GM12878 (cell line): Measurements from ENCODE around the gene NUDT9. TPM values are rescaled to one million over a fixed set of nuclear protein-coding genes. Genes with fewer than 3 reads are reported as not detected.
A peak's percentile ranks its signal among the peaks of the same experiment; 100 is the strongest.

Source experiments
- ATAC-seq: fragments of 200-7000 bp; cut with Tn5 transposase; 3 replicates; pipeline ENCODE4 v1.9.1; 2020; ENCODE audit warnings: mild to moderate bottlenecking, moderate library complexity
- BruUV-seq: library from RNA; stranded (reverse); fragments of 400-500 nt; replicated peaks from 2 replicates; lab custom pipeline; 2021; lab: Mats Ljungman, UMichigan
- CTCF ChIA-PET: fragments of 300-600 bp; sonication (Branson Sonifier 250); formaldehyde crosslinking; extraction: SDS; loops from one replicate; lab custom pipeline; 2021; ENCODE audit warnings: inconsistent platforms; lab: Yijun Ruan, JAX
- POLR2A ChIA-PET: fragments of 350-600 bp; formaldehyde crosslinking; extraction: SDS; loops from one replicate; lab custom pipeline; 2021; ENCODE audit warnings: inconsistent platforms; lab: Charles Lee
- RAD21 ChIA-PET: fragments of 300-600 bp; sonication (Branson Sonifier 250); formaldehyde crosslinking; loops from one replicate; lab custom pipeline; 2023; ENCODE audit warnings: antibody characterized with exemption; ENCODE audit not compliant: unreplicated experiment; lab: Charles Lee
- SMC1A ChIA-PET: fragments of 300-600 bp; sonication (Branson Sonifier 250); formaldehyde crosslinking; loops from one replicate; lab custom pipeline; 2023; ENCODE audit not compliant: unreplicated experiment, uncharacterized antibody; lab: Charles Lee
- DNase-seq: peaks from one replicate; pipeline ENCODE4 v3.0.0-alpha.2; 2011; ENCODE audit warnings: low read depth, low spot score
- FAIRE-seq: peaks from 3 replicates; lab custom pipeline; 2011; peaks lifted over from hg19 to GRCh38; lab: Jason Lieb, UNC
- H2AFZ ChIP-seq: 2 replicates; pipeline ENCODE4 v1.6.0; 2011; ENCODE audit warnings: low read depth, low read length, control low read depth; ENCODE audit not compliant: control insufficient read depth
- H3K27ac ChIP-seq: 2 replicates; pipeline ENCODE4 v1.5.1; 2011; ENCODE audit warnings: control low read depth; ENCODE audit not compliant: control insufficient read depth, insufficient read depth
- H3K27me3 ChIP-seq, 2 experiments: replicated peaks in 1 of 2; 2 replicates each; pipeline versions ENCODE4 v1.6.0 to v1.6.1; 2011; ENCODE audit warnings: low read length in 1 of 2; ENCODE audit not compliant: control insufficient read depth in 2 of 2, insufficient read depth in 2 of 2
- H3K36me3 ChIP-seq, 2 experiments: 2 replicates each; pipeline ENCODE4 v1.5.1; 2011; ENCODE audit warnings: low read length in 1 of 2; ENCODE audit not compliant: control insufficient read depth in 2 of 2, insufficient read depth in 2 of 2
- H3K4me1 ChIP-seq: 2 replicates; pipeline ENCODE4 v1.6.1; 2011; ENCODE audit warnings: mild to moderate bottlenecking, low read length, moderate library complexity, mixed read lengths; ENCODE audit not compliant: control insufficient read depth, insufficient read depth
- H3K4me2 ChIP-seq: 2 replicates; pipeline ENCODE4 v1.6.0; 2011; ENCODE audit warnings: control low read depth; ENCODE audit not compliant: control insufficient read depth, insufficient read depth
- H3K4me3 ChIP-seq: fragments of 200-600 bp; sonication (generic); 2 replicates; pipeline ENCODE4 v1.5.1; 2016
- H3K79me2 ChIP-seq: 2 replicates; pipeline ENCODE4 v1.6.0; 2011; ENCODE audit warnings: low read length; ENCODE audit not compliant: control insufficient read depth, insufficient read depth
- H3K9ac ChIP-seq: 2 replicates; pipeline ENCODE4 v1.8.0; 2011; ENCODE audit warnings: low read length, control low read depth, mixed read lengths; ENCODE audit not compliant: control insufficient read depth, insufficient read depth
- H3K9me3 ChIP-seq: replicated peaks from 3 replicates; pipeline ENCODE4 v1.5.1; 2011; ENCODE audit warnings: mild to moderate bottlenecking, low read length; ENCODE audit not compliant: control insufficient read depth, insufficient read depth
- H4K20me1 ChIP-seq: 2 replicates; pipeline ENCODE4 v1.6.0; 2011; ENCODE audit not compliant: control insufficient read depth, insufficient read depth
- CBX5 ChIP-seq: sonication (generic); IDR thresholded peaks from 2 replicates; pipeline ENCODE4 v1.6.1; 2016; ENCODE audit warnings: low read depth, moderate library complexity, mild to moderate bottlenecking, inconsistent platforms
- DPF2 ChIP-seq: fragments of 450-650 bp; IDR thresholded peaks from 2 replicates; pipeline ENCODE4 v1.6.1; 2017; ENCODE audit warnings: mild to moderate bottlenecking
- EP300 ChIP-seq, 2 experiments: fragments of 150-350 bp in 1 of 2; IDR thresholded peaks; 2 replicates each; pipeline ENCODE4 v1.6.1; 2011 to 2012; ENCODE audit warnings: low read depth in 2 of 2, low read length in 2 of 2, borderline replicate concordance in 1 of 2, improper control_type of control experiment in 1 of 2, inconsistent platforms in 1 of 2; ENCODE audit not compliant: control insufficient read depth in 1 of 2
- JUNB ChIP-seq: IDR thresholded peaks from 2 replicates; pipeline ENCODE4 v1.6.1; 2016; ENCODE audit warnings: antibody characterized with exemption, mild to moderate bottlenecking
- KDM1A ChIP-seq: fragments of 200-600 bp; sonication (generic); IDR thresholded peaks from 2 replicates; pipeline ENCODE4 v1.6.1; 2016; ENCODE audit warnings: borderline replicate concordance
- WGBS: methylation state at CpG from one replicate; pipeline ENCODE4 v1.1.6; 2016; ENCODE audit warnings: low lambda C conversion rate; ENCODE audit not compliant: insufficient replicate concordance, insufficient coverage; ENCODE audit errors: missing lambda C conversion rate; 5-methylcytosine and 5-hydroxymethylcytosine counted together
- in situ Hi-C: fragments of 300-500 bp; cut with MboI; formaldehyde crosslinking; loops from 9 replicates; pipeline ENCODE4 v1.14.3; 2018; ENCODE audit warnings: mixed read lengths
- intact Hi-C: fragments of 100-400 bp; cut with micrococcal nuclease; formaldehyde crosslinking; loops from one replicate; pipeline ENCODE4 v1.14.2; 2022; ENCODE audit not compliant: unreplicated experiment
- polyA plus RNA-seq, 11 experiments: library from polyadenylated mRNA; depleted of rRNA in 4 of 11; unstranded in 6 of 11; stranded (reverse) in 5 of 11; fragments of >200 nt; fragmentation: Nextera tagmentation in 4 of 11; fragmentation: Illumina TruSeq in 1 of 11; extraction: Ambion mirVana in 4 of 11; extraction: Trizol in 1 of 11; gene quantifications; 1 replicate in 1 of 11; 2 replicates in 10 of 11; pipeline versions ENCODE4 v1.2.1 to v1.2.3, GENCODE V29; 2011 to 2016; ENCODE audit warnings: inconsistent platforms in 2 of 11, missing spikeins in 2 of 11, low read depth in 1 of 11
- total RNA-seq, 4 experiments: library from RNA; depleted of rRNA in 3 of 4; stranded (reverse); fragments of >200 nt in 3 of 4; fragmentation: Illumina TruSeq in 1 of 4; extraction: Trizol in 1 of 4; gene quantifications; 2 replicates each; pipeline versions ENCODE4 v1.2.1 to v1.2.3, GENCODE V29; 2013 to 2021
- TF ChIP-seq, protein P1 (sequence below): IDR thresholded peaks from 2 replicates; pipeline ENCODE4 v1.6.1; 2011; ENCODE audit warnings: borderline replicate concordance, low read depth, mild to moderate bottlenecking, moderate library complexity, mixed read lengths, low read length; ENCODE audit not compliant: insufficient read depth; ENCODE audit errors: extremely low read length
- TF ChIP-seq, protein P2 (sequence below): fragments of 450-650 bp; IDR thresholded peaks from 2 replicates; pipeline ENCODE4 v1.6.1; 2018; ENCODE audit warnings: borderline replicate concordance, mild to moderate bottlenecking; ENCODE audit not compliant: partially characterized antibody

NUDT9 gene
- total and polyA plus RNA-seq, 10 of the 15 experiments (the other 5 are each of a cell fraction or from before 2014, with no cell fraction given): 8.4 to 28.3 (median 14.6) TPM

DNA sequence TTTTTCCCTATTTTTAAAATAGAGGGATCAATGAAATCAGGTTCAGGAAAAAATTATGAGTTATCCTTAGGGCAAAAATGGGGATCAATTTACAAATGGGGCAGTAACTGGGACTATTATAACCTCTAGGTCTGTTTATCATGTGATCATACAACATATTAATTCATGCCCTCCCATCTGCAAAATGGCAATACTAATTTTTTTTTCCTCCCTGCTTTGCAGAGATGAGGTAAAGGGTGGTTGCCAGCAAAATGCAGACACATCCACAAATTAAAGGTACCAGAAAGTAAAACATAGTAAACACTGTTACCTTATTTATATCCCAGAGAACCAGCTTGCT lies 31.9 kb upstream of the NUDT9 start:
- Histone ChIP-seq H2AFZ (peak overlapping the region; percentile 75), H3K9me3 (no peaks in the 10 kb centered on the region), H3K79me2 (peaks cover 23% of the 10 kb centered on the region), H3K27me3 (no peaks in the 10 kb centered on the region), H3K27ac (peak overlapping the region; percentile 71), H3K4me3 (peak overlapping the region; percentile 83), H4K20me1 (no peaks in the 10 kb centered on the region), H3K9ac (peak overlapping the region; percentile 78), H3K36me3 (no peaks in the 10 kb centered on the region), H3K4me2 (peak overlapping the region; percentile 93), H3K4me1 (peaks cover 3% of the 10 kb centered on the region; the same call in 1 of the 2 replicates)
- ChIA-PET POLR2A (interaction anchor here (0.5 to 2.6 kb wide), 10 partner anchors 8 to 322 kb away, joined by 3 to 18 read pairs (median 5); partner anchors contain the start of gene NUDT9), RAD21 (interaction anchor here (0.7 to 2.3 kb wide), 10 partner anchors 9 to 1067 kb away, joined by 3 to 12 read pairs (median 4); partner anchors contain the start of genes HERC5 and NUDT9), SMC1A (interaction anchor here (0.7 to 6.8 kb wide), 15 partner anchors 9 to 239 kb away, joined by 3 to 54 read pairs (median 4); partner anchors contain the start of gene NUDT9), CTCF (interaction anchor here (0.6 to 5.2 kb wide), 16 partner anchors 8 to 1275 kb away, joined by 3 to 46 read pairs (median 4); partner anchors contain the start of genes NUDT9 and PTPN13)
- intact Hi-C loops: no loop called here
- peak; percentile 8 for ATAC-seq
- no peak for FAIRE-seq
- no peak for DNase-seq
- no peak for TF ChIP-seq EP300 (IDR thresholded peaks at IDR 0.05; ENCODE audit: borderline replicate concordance in 1 of 2, control insufficient read depth in 1 of 2, low read depth in 2 of 2, low read length in 2 of 2)
- TF ChIP-seq JUNB: no peak
- BruUV-seq: TSS peak; percentile 81
- in situ Hi-C loops: no loop called here

DNA sequence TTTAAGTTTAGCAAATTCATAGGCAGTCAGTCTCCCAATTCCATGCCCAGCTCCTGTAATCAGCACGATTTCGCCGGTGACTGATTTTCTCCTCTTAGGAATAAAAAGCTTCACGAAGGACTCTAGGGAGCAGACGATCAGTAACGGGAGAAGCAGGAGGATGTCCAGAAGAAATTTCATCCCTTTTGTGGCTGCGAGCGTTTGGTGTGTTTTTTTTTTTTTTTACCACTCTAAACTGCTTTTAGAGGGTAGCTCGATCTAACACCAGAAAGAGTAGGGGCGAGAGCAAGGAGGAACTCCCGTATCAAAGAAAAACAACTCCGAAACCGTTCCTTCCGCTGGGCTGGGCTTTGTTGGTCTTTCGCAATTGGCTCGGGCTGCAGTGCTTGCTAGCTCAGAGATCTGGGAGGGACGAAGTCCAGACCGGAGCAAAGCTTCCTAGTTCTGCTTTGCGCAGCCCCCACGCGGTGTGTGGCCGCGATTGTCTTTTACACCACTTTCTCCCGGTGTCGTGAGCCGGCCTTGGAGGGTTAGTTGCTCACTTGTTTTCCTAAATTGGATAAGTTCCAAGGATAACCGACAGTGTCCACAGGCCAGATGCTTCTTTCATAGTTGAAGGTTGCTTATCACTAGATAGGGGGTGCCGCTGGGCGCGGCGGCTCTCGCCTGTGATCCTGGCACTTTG lies 31.3 kb upstream of the NUDT9 start, which contains the start of gene HSD17B11:
Gene HSD17B11, minus strand, starts transcription at position 298 of the 685 bp plus-strand sequence. Its CDS starts 118 bp downstream, at position 180.
- BruUV-seq: no TSS peak
- ChIA-PET CTCF (interaction anchor here (0.6 to 5.2 kb wide), 17 partner anchors 9 to 1136 kb away, joined by 3 to 46 read pairs (median 4); partner anchors contain the start of genes NUDT9 and PTPN13), RAD21 (interaction anchor here (0.7 to 2.3 kb wide), 10 partner anchors 9 to 1066 kb away, joined by 3 to 12 read pairs (median 4); partner anchors contain the start of genes HERC5 and NUDT9), POLR2A (interaction anchor here (0.5 to 2.6 kb wide), 11 partner anchors 9 to 412 kb away, joined by 3 to 18 read pairs (median 5); partner anchors contain the start of gene NUDT9), SMC1A (interaction anchor here (0.6 to 6.8 kb wide), 17 partner anchors 9 to 483 kb away, joined by 3 to 54 read pairs (median 3); partner anchors contain the start of gene NUDT9)
- Histone ChIP-seq H3K9me3 (no peaks in the 10 kb centered on the region), H3K79me2 (peaks cover 23% of the 10 kb centered on the region), H3K4me1 (peaks cover 3% of the 10 kb centered on the region; the same call in 1 of the 2 replicates), H2AFZ (peak within 1 kb of the TSS; percentile 75), H3K4me3 (peak within 1 kb of the TSS; percentile 83), H3K27ac (peak within 1 kb of the TSS; percentile 71), H3K36me3 (no peaks in the 10 kb centered on the region), H3K27me3 (no peaks in the 10 kb centered on the region), H3K9ac (peak within 1 kb of the TSS; percentile 78), H4K20me1 (no peaks in the 10 kb centered on the region), H3K4me2 (peak within 1 kb of the TSS; percentile 93)
- peak; percentile 94 for FAIRE-seq
- intact Hi-C loops (loop anchor here (1.0 kb wide), 1 partner anchor 31 kb away; the partner anchor contains the start of gene NUDT9), in situ Hi-C loops (no loop called here)
- DNase-seq: peak; percentile 86
- ATAC-seq: peak; percentile 98
- under 1% methylated on average over 32 of the region's 32 CpGs for WGBS
- TF ChIP-seq, protein P1, sequence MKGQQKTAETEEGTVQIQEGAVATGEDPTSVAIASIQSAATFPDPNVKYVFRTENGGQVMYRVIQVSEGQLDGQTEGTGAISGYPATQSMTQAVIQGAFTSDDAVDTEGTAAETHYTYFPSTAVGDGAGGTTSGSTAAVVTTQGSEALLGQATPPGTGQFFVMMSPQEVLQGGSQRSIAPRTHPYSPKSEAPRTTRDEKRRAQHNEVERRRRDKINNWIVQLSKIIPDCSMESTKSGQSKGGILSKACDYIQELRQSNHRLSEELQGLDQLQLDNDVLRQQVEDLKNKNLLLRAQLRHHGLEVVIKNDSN: no peak
- TF ChIP-seq CBX5: peak; percentile 41; the same call in 1 of the 2 replicates
- no peak for TF ChIP-seq KDM1A
- TF ChIP-seq, protein P2, sequence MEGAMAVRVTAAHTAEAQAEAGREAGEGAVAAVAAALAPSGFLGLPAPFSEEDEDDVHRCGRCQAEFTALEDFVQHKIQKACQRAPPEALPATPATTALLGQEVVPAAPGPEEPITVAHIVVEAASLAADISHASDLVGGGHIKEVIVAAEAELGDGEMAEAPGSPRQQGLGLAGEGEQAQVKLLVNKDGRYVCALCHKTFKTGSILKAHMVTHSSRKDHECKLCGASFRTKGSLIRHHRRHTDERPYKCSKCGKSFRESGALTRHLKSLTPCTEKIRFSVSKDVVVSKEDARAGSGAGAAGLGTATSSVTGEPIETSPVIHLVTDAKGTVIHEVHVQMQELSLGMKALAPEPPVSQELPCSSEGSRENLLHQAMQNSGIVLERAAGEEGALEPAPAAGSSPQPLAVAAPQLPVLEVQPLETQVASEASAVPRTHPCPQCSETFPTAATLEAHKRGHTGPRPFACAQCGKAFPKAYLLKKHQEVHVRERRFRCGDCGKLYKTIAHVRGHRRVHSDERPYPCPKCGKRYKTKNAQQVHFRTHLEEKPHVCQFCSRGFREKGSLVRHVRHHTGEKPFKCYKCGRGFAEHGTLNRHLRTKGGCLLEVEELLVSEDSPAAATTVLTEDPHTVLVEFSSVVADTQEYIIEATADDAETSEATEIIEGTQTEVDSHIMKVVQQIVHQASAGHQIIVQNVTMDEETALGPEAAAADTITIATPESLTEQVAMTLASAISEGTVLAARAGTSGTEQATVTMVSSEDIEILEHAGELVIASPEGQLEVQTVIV: peak; percentile 77
- TF ChIP-seq DPF2: peak; percentile 49; the same call in 1 of the 2 replicates
